SK-N-SH (cell line): ENCODE measurements around the gene PLA2G2C. TPM values are rescaled to one million over a fixed set of nuclear protein-coding genes. Genes with fewer than 3 reads are reported as not detected.

ENCODE experiments used
- CTCF ChIA-PET: fragments of 300-600, 350-600 bp; formaldehyde crosslinking; extraction: SDS; loops from one replicate; lab custom pipeline; 2021; lab: Yijun Ruan, JAX
- POLR2A ChIA-PET: fragments of 350-600 bp; sonication (Branson Sonifier 250); formaldehyde crosslinking; extraction: SDS; loops from one replicate; lab custom pipeline; 2020; ENCODE audit warnings: antibody characterized with exemption, inconsistent platforms; lab: Yijun Ruan, JAX
- DNase-seq: peaks from one replicate; pipeline ENCODE4 v3.0.0; 2012
- H2AFZ ChIP-seq: fragments of 200-600 bp; sonication (generic); 2 replicates; pipeline ENCODE4 v1.8.1; 2016; ENCODE audit warnings: antibody characterized with exemption, mild to moderate bottlenecking, low read depth
- H3F3A ChIP-seq: fragments of 200-600 bp; sonication (generic); replicated peaks from 2 replicates; pipeline ENCODE3; 2016; ENCODE audit warnings: antibody characterized with exemption, mild to moderate bottlenecking; ENCODE audit not compliant: insufficient read depth
- H3K27ac ChIP-seq, 2 experiments: fragments of 200-500 bp in 1 of 2; fragments of 200-600 bp in 1 of 2; sonication (Bioruptor generic) in 1 of 2; sonication (generic), shearing (Covaris generic) in 1 of 2; 2 replicates each; pipeline versions ENCODE4 v1.5.1 to v1.6.1; 2014 to 2016; ENCODE audit warnings: low read depth in 2 of 2, inconsistent platforms in 1 of 2, low read length in 1 of 2, mild to moderate bottlenecking in 1 of 2, mixed read lengths in 1 of 2
- H3K27me3 ChIP-seq: fragments of 200-600 bp; sonication (generic), shearing (Covaris generic); 2 replicates; pipeline ENCODE4 v1.6.1; 2016; ENCODE audit warnings: mixed run types; ENCODE audit not compliant: insufficient read depth
- H3K36me3 ChIP-seq, 2 experiments: fragments of 200-500 bp in 1 of 2; fragments of 200-600 bp in 1 of 2; sonication (Bioruptor generic) in 1 of 2; sonication (generic) in 1 of 2; replicated peaks in 1 of 2; 2 replicates each; pipeline versions ENCODE3 to v1.5.1; 2014 to 2016; ENCODE audit warnings: low read length in 1 of 2, mild to moderate bottlenecking in 1 of 2; ENCODE audit not compliant: insufficient read depth in 2 of 2, control insufficient read depth in 1 of 2
- H3K4me1 ChIP-seq, 2 experiments: fragments of 200-500 bp in 1 of 2; fragments of 200-600 bp in 1 of 2; sonication (Bioruptor generic) in 1 of 2; sonication (generic), shearing (Covaris generic) in 1 of 2; 2 replicates each; pipeline versions ENCODE4 v1.5.1 to v1.6.1; 2014 to 2016; ENCODE audit warnings: low read depth in 1 of 2, low read length in 1 of 2, mixed run types in 1 of 2; ENCODE audit not compliant: insufficient read depth in 2 of 2, control insufficient read depth in 1 of 2
- H3K4me2 ChIP-seq: fragments of 200-600 bp; sonication (generic), shearing (Covaris generic); 2 replicates; pipeline ENCODE4 v1.6.1; 2017; ENCODE audit warnings: mixed run types
- H3K4me3 ChIP-seq, 2 experiments: fragments of 200-500 bp in 1 of 2; fragments of 200-600 bp in 1 of 2; sonication (Bioruptor generic) in 1 of 2; sonication (generic), shearing (Covaris generic) in 1 of 2; 2 replicates each; pipeline versions ENCODE4 v1.5.1 to v1.8.1; 2014 to 2016; ENCODE audit warnings: low read depth in 2 of 2, inconsistent platforms in 1 of 2, low read length in 1 of 2, mild to moderate bottlenecking in 1 of 2, mixed read lengths in 1 of 2, moderate library complexity in 1 of 2
- H3K79me2 ChIP-seq: fragments of 200-600 bp; sonication (generic); 2 replicates; pipeline ENCODE4 v1.8.1; 2017; ENCODE audit warnings: mild to moderate bottlenecking; ENCODE audit not compliant: insufficient read depth
- H3K9ac ChIP-seq: fragments of 200-600 bp; sonication (generic); 2 replicates; pipeline ENCODE4 v1.6.1; 2017; ENCODE audit warnings: mixed run types
- H3K9me2 ChIP-seq: fragments of 200-600 bp; sonication (generic); 2 replicates; pipeline ENCODE4 v1.6.1; 2017; ENCODE audit warnings: mixed run types
- H3K9me3 ChIP-seq: fragments of 200-600 bp; sonication (generic); 2 replicates; pipeline ENCODE4 v1.6.1; 2017; ENCODE audit warnings: mixed run types, mild to moderate bottlenecking, moderate library complexity
- H4K20me1 ChIP-seq: fragments of 200-600 bp; sonication (generic); 2 replicates; pipeline ENCODE4 v1.6.1; 2017; ENCODE audit warnings: mild to moderate bottlenecking, mixed run types; ENCODE audit not compliant: insufficient read depth
- ELF1 ChIP-seq: IDR thresholded peaks from 2 replicates; pipeline ENCODE4 v1.4.0; 2012
- EP300 ChIP-seq, 2 experiments: IDR thresholded peaks; 2 replicates each; pipeline versions ENCODE4 v1.4.0 to v1.6.1; 2012; ENCODE audit warnings: borderline replicate concordance in 1 of 2, low read depth in 1 of 2, low read length in 1 of 2
- FOXM1 ChIP-seq: IDR thresholded peaks from 2 replicates; pipeline ENCODE4 v1.4.0; 2012; ENCODE audit warnings: low read depth, mild to moderate bottlenecking
- GABPA ChIP-seq: IDR thresholded peaks from 2 replicates; pipeline ENCODE4 v1.4.0; 2012; ENCODE audit warnings: low read depth, mild to moderate bottlenecking
- MXI1 ChIP-seq: IDR thresholded peaks from 2 replicates; pipeline ENCODE4 v1.6.1; 2012; ENCODE audit warnings: mild to moderate bottlenecking, low read depth, low read length, improper control_type of control experiment
- NRF1 ChIP-seq: IDR thresholded peaks from 2 replicates; pipeline ENCODE4 v1.6.1; 2012; ENCODE audit warnings: low read depth, mild to moderate bottlenecking, low read length
- POLR2AphosphoS5 ChIP-seq: IDR thresholded peaks from 2 replicates; pipeline ENCODE4 v1.6.1; 2012; ENCODE audit warnings: low read depth, low read length
- RCOR1 ChIP-seq: fragments of 150-350 bp; IDR thresholded peaks from 2 replicates; pipeline ENCODE4 v1.6.1; 2017; ENCODE audit warnings: antibody characterized with exemption, low read length
- RXRA ChIP-seq: IDR thresholded peaks from 2 replicates; pipeline ENCODE4 v1.4.0; 2012; ENCODE audit warnings: low read depth, mild to moderate bottlenecking, borderline replicate concordance
- SIN3A ChIP-seq: IDR thresholded peaks from 2 replicates; pipeline ENCODE4 v1.6.1; 2012; ENCODE audit warnings: low read depth, mild to moderate bottlenecking, low read length, moderate library complexity, borderline replicate concordance
- SMC3 ChIP-seq: IDR thresholded peaks from 2 replicates; pipeline ENCODE4 v1.6.1; 2012; ENCODE audit warnings: low read depth, low read length, improper control_type of control experiment
- TAF1 ChIP-seq: IDR thresholded peaks from 2 replicates; pipeline ENCODE4 v1.6.1; 2012; ENCODE audit warnings: low read depth, mild to moderate bottlenecking, low read length, moderate library complexity, borderline replicate concordance
- TCF12 ChIP-seq: IDR thresholded peaks from 2 replicates; pipeline ENCODE4 v1.4.0; 2012
- TEAD4 ChIP-seq: IDR thresholded peaks from 2 replicates; pipeline ENCODE4 v1.4.0; 2012; ENCODE audit warnings: mild to moderate bottlenecking, borderline replicate concordance; ENCODE audit not compliant: insufficient read depth
- YY1 ChIP-seq: IDR thresholded peaks from 2 replicates; pipeline ENCODE4 v1.4.0; 2012; ENCODE audit warnings: low read depth, mild to moderate bottlenecking
- WGBS: methylation state at CpG from one replicate; pipeline ENCODE4 v1.1.6; 2017; ENCODE audit warnings: low lambda C conversion rate; 5-methylcytosine and 5-hydroxymethylcytosine counted together
- polyA plus RNA-seq, 3 experiments: library from polyadenylated mRNA; depleted of rRNA; stranded (reverse); fragments of >200 nt; gene quantifications; 2 replicates each; pipeline ENCODE4 v1.2.3, GENCODE V29; 2012
- TF ChIP-seq, protein P1 (sequence below): fragments of 150-350 bp; IDR thresholded peaks from 2 replicates; pipeline ENCODE4 v1.6.1; 2016; ENCODE audit warnings: mild to moderate bottlenecking, low read depth, low read length
- TF ChIP-seq, protein P2 (sequence below): IDR thresholded peaks from 2 replicates; pipeline ENCODE4 v1.6.1; 2012; ENCODE audit warnings: mild to moderate bottlenecking, low read depth, low read length, moderate library complexity
- TF ChIP-seq, protein P3 (sequence below): fragments of 200-600 bp; sonication (generic); IDR thresholded peaks from 2 replicates; pipeline ENCODE4 v1.6.1; 2017; ENCODE audit warnings: antibody characterized with exemption, mild to moderate bottlenecking, moderate library complexity
- TF ChIP-seq, protein P4 (sequence below): IDR thresholded peaks from 2 replicates; pipeline ENCODE4 v1.4.0; 2012; ENCODE audit warnings: low read depth

The PLA2G2C gene
- polyA plus RNA-seq, 1 of the 3 experiments (the other 2 are of a cell fraction) = not detected

GRCh38 chr1:20164694-20165202, 21.6 kb downstream of the PLA2G2C start:
- H3F3A ChIP-seq = no peaks in the 10 kb centered on the region
- no peaks in the 10 kb centered on the region for H3K9me2 ChIP-seq
- no peaks in the 10 kb centered on the region; the same call in 1 of the 2 replicates for H3K27me3 ChIP-seq
- WGBS = 65% methylated on average over 15 of the region's 15 CpGs
- H3K4me1 ChIP-seq = no peaks in the 10 kb centered on the region; a peak in 1 of 4 replicates
- no peak for TF ChIP-seq POLR2AphosphoS5
- TF ChIP-seq, all 33 proteins: peak for 0
- H4K20me1 ChIP-seq = no peaks in the 10 kb centered on the region
- no peak overlapping the region for H3K9ac ChIP-seq
- DNase-seq = no peak
- no peaks in the 10 kb centered on the region for H3K9me3 ChIP-seq
- H3K4me2 ChIP-seq = no peak overlapping the region
- ChIA-PET CTCF (interaction anchor here (1.0 to 8.5 kb wide), 11 partner anchors 9 to 329 kb away, joined by 3 to 75 read pairs (median 5); no protein-coding TSS in a partner anchor), POLR2A (no interaction called here)
- no peaks in the 10 kb centered on the region for H3K36me3 ChIP-seq
- no peak overlapping the region for H2AFZ ChIP-seq
- no peak overlapping the region for H3K4me3 ChIP-seq
- no peak overlapping the region for H3K27ac ChIP-seq
- no peaks in the 10 kb centered on the region for H3K79me2 ChIP-seq

DNA sequence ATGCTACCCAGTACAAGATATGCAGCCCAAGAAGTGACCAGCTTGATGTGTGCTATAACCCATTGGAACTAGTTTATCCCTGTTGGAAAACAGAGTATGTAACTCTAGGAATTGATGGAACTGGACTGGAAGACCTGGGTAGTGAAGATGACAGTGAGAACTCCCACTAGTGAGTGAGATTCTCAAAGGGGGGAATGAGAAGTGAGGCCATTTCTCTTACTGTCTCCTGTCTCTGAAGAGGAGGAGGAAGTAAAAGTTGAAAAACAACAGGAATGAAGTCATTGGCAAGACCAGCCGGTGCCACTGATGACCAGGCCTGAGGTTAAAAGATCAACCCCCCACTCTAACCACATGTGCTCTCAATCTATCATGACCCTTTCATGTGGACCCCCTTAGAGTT, 26.3 kb downstream of the PLA2G2C start:
- no peak overlapping the region for H3K4me2 ChIP-seq

More for the DNA sequence above, 26.3 kb downstream of the PLA2G2C start:
- TF ChIP-seq, protein P1, sequence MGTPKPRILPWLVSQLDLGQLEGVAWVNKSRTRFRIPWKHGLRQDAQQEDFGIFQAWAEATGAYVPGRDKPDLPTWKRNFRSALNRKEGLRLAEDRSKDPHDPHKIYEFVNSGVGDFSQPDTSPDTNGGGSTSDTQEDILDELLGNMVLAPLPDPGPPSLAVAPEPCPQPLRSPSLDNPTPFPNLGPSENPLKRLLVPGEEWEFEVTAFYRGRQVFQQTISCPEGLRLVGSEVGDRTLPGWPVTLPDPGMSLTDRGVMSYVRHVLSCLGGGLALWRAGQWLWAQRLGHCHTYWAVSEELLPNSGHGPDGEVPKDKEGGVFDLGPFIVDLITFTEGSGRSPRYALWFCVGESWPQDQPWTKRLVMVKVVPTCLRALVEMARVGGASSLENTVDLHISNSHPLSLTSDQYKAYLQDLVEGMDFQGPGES = no peak
- TF ChIP-seq RCOR1 = no peak
- TF ChIP-seq POLR2AphosphoS5 = no peak
- TF ChIP-seq YY1 = no peak
- no peak for TF ChIP-seq ELF1
- TF ChIP-seq SMC3 = no peak
- TF ChIP-seq FOXM1 = no peak
- TF ChIP-seq, protein P2, sequence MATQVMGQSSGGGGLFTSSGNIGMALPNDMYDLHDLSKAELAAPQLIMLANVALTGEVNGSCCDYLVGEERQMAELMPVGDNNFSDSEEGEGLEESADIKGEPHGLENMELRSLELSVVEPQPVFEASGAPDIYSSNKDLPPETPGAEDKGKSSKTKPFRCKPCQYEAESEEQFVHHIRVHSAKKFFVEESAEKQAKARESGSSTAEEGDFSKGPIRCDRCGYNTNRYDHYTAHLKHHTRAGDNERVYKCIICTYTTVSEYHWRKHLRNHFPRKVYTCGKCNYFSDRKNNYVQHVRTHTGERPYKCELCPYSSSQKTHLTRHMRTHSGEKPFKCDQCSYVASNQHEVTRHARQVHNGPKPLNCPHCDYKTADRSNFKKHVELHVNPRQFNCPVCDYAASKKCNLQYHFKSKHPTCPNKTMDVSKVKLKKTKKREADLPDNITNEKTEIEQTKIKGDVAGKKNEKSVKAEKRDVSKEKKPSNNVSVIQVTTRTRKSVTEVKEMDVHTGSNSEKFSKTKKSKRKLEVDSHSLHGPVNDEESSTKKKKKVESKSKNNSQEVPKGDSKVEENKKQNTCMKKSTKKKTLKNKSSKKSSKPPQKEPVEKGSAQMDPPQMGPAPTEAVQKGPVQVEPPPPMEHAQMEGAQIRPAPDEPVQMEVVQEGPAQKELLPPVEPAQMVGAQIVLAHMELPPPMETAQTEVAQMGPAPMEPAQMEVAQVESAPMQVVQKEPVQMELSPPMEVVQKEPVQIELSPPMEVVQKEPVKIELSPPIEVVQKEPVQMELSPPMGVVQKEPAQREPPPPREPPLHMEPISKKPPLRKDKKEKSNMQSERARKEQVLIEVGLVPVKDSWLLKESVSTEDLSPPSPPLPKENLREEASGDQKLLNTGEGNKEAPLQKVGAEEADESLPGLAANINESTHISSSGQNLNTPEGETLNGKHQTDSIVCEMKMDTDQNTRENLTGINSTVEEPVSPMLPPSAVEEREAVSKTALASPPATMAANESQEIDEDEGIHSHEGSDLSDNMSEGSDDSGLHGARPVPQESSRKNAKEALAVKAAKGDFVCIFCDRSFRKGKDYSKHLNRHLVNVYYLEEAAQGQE = no peak
- TF ChIP-seq TEAD4 = no peak
- TF ChIP-seq, protein P3, sequence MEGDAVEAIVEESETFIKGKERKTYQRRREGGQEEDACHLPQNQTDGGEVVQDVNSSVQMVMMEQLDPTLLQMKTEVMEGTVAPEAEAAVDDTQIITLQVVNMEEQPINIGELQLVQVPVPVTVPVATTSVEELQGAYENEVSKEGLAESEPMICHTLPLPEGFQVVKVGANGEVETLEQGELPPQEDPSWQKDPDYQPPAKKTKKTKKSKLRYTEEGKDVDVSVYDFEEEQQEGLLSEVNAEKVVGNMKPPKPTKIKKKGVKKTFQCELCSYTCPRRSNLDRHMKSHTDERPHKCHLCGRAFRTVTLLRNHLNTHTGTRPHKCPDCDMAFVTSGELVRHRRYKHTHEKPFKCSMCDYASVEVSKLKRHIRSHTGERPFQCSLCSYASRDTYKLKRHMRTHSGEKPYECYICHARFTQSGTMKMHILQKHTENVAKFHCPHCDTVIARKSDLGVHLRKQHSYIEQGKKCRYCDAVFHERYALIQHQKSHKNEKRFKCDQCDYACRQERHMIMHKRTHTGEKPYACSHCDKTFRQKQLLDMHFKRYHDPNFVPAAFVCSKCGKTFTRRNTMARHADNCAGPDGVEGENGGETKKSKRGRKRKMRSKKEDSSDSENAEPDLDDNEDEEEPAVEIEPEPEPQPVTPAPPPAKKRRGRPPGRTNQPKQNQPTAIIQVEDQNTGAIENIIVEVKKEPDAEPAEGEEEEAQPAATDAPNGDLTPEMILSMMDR = no peak
- no peak for TF ChIP-seq TAF1
- no peak for TF ChIP-seq RXRA
- TF ChIP-seq, protein P4, sequence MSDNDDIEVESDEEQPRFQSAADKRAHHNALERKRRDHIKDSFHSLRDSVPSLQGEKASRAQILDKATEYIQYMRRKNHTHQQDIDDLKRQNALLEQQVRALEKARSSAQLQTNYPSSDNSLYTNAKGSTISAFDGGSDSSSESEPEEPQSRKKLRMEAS = no peak
- TF ChIP-seq GABPA = no peak
- TF ChIP-seq SIN3A = no peak
- no peak for TF ChIP-seq TCF12
- no peak for TF ChIP-seq EP300 (IDR thresholded peaks at IDR 0.05; ENCODE audit: borderline replicate concordance in 1 of 2, low read depth in 1 of 2, low read length in 1 of 2)
- no peak for TF ChIP-seq NRF1
- no peak for TF ChIP-seq MXI1
- 0% methylated on average over 1 of the region's 1 CpG for WGBS
- H3K9ac ChIP-seq = no peak overlapping the region
- H2AFZ ChIP-seq = no peak overlapping the region
- DNase-seq = no peak
- no peaks in the 10 kb centered on the region for H4K20me1 ChIP-seq
- no peaks in the 10 kb centered on the region for H3K9me2 ChIP-seq
- H3K9me3 ChIP-seq = no peaks in the 10 kb centered on the region
- no peak overlapping the region for H3K4me3 ChIP-seq
- no peaks in the 10 kb centered on the region for H3F3A ChIP-seq
- POLR2A ChIA-PET = no interaction called here
- H3K27me3 ChIP-seq = no peaks in the 10 kb centered on the region
- CTCF ChIA-PET = interaction anchor here (1.1 to 17.8 kb wide), 3 partner anchors 53 to 244 kb away, joined by 5 to 243 read pairs (median 6); partner anchors contain the start of gene PLA2G2E
- no peaks in the 10 kb centered on the region for H3K4me1 ChIP-seq
- no peaks in the 10 kb centered on the region for H3K36me3 ChIP-seq
- H3K79me2 ChIP-seq = no peaks in the 10 kb centered on the region
- H3K27ac ChIP-seq = no peak overlapping the region
